WTC11 (cell line): ENCODE results near the gene RFWD3.

Experiments used
- ETV6 ChIP-seq: sonication (generic); formaldehyde crosslinking; IDR thresholded peaks from 2 replicates; pipeline ENCODE4 v1.8.1; 2022; ENCODE audit warnings: mild to moderate bottlenecking, missing genetic modification reagents
- NFE2L1 ChIP-seq: sonication (generic); formaldehyde crosslinking; IDR thresholded peaks from 2 replicates; pipeline ENCODE4 v1.8.1; 2023; ENCODE audit warnings: missing genetic modification reagents
- SMAD3 ChIP-seq: sonication (generic); formaldehyde crosslinking; IDR thresholded peaks from 2 replicates; pipeline ENCODE4 v1.8.0; 2022; ENCODE audit warnings: missing genetic modification reagents, mild to moderate bottlenecking, borderline replicate concordance
- ZNF219 ChIP-seq: sonication (generic); formaldehyde crosslinking; IDR thresholded peaks from 2 replicates; pipeline ENCODE4 v1.8.0; 2023; ENCODE audit warnings: missing genetic modification reagents, mild to moderate bottlenecking, borderline replicate concordance
- TF ChIP-seq, protein P1 (sequence below): fragments of 200-600 bp; IDR thresholded peaks from 2 replicates; pipeline ENCODE4 v1.8.0; 2022; ENCODE audit warnings: antibody characterized with exemption
- TF ChIP-seq, protein P2 (sequence below): sonication (generic); formaldehyde crosslinking; IDR thresholded peaks from 2 replicates; pipeline ENCODE4 v1.8.1; 2022; ENCODE audit warnings: low read depth, missing genetic modification reagents, borderline replicate concordance
- TF ChIP-seq, protein P3 (sequence below): sonication (generic); formaldehyde crosslinking; IDR thresholded peaks from 2 replicates; pipeline ENCODE4 v1.8.1; 2023; ENCODE audit warnings: mild to moderate bottlenecking, moderate library complexity, missing genetic modification reagents

DNA sequence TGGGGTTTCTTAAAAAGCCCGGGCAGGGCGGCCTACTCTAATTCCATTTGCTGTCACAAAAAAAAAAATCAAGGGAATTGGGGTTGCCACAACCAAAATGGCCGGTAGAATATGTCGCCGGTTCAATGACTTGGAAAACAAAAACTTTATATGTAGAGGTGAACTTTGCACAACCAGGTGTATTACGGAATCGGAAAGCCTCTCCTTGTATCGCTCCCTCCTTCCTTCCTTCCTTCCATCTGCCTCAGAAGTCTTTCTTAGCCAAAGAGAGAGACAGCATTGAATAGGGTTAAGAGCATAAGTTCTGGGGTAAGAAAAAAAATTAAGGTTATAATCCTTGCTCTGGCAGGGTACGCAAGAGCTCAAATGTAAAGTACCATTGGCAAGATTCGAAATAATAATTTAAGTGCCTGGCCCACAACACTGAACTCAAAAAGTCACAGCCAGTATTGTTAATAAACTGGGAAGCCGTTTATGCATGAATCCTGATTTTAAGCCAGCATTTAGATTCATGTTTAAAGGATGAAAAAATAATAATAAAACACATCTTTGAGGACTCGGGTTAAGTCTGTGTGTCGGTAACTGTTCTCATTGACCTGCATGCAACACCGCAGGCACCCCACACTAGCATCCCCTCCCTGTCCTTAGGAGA, 59.2 kb downstream of the RFWD3 start:
- TF ChIP-seq NFE2L1 (CRISPR knock-in tag): no peak
- TF ChIP-seq, protein P1, sequence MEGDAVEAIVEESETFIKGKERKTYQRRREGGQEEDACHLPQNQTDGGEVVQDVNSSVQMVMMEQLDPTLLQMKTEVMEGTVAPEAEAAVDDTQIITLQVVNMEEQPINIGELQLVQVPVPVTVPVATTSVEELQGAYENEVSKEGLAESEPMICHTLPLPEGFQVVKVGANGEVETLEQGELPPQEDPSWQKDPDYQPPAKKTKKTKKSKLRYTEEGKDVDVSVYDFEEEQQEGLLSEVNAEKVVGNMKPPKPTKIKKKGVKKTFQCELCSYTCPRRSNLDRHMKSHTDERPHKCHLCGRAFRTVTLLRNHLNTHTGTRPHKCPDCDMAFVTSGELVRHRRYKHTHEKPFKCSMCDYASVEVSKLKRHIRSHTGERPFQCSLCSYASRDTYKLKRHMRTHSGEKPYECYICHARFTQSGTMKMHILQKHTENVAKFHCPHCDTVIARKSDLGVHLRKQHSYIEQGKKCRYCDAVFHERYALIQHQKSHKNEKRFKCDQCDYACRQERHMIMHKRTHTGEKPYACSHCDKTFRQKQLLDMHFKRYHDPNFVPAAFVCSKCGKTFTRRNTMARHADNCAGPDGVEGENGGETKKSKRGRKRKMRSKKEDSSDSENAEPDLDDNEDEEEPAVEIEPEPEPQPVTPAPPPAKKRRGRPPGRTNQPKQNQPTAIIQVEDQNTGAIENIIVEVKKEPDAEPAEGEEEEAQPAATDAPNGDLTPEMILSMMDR: no peak
- TF ChIP-seq, protein P2, sequence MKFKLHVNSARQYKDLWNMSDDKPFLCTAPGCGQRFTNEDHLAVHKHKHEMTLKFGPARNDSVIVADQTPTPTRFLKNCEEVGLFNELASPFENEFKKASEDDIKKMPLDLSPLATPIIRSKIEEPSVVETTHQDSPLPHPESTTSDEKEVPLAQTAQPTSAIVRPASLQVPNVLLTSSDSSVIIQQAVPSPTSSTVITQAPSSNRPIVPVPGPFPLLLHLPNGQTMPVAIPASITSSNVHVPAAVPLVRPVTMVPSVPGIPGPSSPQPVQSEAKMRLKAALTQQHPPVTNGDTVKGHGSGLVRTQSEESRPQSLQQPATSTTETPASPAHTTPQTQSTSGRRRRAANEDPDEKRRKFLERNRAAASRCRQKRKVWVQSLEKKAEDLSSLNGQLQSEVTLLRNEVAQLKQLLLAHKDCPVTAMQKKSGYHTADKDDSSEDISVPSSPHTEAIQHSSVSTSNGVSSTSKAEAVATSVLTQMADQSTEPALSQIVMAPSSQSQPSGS (CRISPR knock-in tag): no peak
- TF ChIP-seq ZNF219 (CRISPR knock-in tag): no peak
- no peak for TF ChIP-seq SMAD3 (CRISPR knock-in tag)
- TF ChIP-seq ETV6: no peak
- TF ChIP-seq, protein P3, sequence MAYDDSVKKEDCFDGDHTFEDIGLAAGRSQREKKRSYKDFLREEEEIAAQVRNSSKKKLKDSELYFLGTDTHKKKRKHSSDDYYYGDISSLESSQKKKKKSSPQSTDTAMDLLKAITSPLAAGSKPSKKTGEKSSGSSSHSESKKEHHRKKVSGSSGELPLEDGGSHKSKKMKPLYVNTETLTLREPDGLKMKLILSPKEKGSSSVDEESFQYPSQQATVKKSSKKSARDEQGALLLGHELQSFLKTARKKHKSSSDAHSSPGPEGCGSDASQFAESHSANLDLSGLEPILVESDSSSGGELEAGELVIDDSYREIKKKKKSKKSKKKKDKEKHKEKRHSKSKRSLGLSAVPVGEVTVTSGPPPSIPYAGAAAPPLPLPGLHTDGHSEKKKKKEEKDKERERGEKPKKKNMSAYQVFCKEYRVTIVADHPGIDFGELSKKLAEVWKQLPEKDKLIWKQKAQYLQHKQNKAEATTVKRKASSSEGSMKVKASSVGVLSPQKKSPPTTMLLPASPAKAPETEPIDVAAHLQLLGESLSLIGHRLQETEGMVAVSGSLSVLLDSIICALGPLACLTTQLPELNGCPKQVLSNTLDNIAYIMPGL (CRISPR knock-in tag): no peak
